SIG-M5 treated with dmso at 0.1 percent for 504 hours (cell line): ENCODE results near the gene MGAT5.

Source experiments
- DNase-seq: peaks from one replicate; lab custom pipeline; 2025; ENCODE audit not compliant: unreplicated experiment; lab: John Stamatoyannopoulos, UW

The MGAT5 gene

DNA sequence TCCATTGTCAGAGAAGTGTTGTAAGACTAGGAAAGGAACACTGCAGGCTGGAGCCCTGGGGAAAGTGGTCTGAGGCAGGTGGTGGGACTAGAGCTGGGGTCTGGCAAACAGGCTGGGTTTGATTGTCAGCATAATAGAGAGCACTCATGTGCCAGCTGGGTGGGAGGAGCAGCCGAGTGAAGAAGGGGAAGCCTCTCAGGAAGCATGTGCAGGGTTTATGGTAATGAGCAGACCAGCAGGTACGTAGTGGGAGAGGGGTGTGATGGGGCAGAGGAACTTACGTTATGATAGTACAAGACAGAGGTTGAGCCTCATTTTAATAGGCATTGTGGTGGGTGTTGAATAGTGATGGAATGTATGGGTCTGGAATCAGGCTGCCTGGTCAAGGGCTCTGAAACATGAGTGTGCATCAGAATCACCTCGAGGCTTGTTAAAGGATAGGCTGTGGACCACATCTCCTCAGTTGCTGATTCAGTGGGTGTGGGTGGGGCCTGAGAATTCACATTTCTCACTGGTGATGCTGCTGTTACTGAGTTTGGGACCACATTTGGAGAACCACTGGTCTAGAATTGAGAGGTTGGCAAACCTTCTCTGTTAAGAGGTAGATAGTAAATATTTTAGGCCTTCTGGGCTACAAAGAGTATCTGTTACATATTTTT lies 1.7 kb upstream of the MGAT5 start:
- DNase-seq, result no peak

DNA sequence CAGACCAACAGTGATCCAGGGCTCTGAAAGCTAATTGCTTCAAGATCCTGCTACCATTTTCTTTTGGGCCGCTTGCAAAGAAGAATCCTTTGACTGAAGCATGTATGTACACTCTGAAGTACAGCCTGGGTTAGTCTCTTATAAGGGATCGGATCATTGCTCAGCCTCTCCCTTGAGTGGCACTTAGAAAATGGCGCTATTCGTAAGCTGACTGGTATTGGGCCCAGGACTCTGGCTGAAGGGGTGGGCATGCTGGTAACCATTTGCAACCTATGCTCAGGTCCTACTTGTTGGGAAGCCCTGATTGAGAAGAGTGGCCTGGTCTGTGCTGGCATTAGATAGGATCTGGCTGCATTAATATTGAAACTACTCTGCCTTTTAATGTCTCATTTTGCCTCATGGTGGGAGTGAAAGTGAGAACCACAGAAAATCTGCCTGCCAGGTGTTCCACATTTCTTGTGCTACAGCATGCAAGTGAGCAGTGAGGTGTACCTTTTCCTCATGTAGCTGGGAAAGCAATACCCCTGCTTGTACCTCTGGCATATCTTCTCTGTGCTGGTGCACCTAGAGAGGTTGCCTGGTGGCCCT lies 661 bp upstream of the MGAT5 start:
- DNase-seq, result no peak

DNA sequence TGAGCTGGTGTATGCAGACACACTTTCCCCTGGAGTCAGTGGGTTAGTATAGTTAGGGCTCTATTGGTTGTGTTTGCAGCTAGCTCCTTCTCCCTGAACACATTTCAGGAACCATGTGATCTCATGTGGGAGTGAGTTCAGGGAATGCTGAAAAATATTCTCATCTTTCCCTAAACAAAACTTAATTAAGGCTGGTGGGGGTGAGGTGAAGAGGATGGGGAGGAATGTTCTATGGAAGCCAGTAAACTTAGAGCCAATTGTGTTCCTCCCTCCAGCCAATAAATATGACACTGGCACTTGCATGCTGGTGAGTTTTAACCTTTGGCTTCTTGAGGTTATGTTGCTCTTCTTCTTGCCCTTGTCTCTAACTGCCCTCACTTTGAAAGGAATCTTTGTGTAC lies 952 bp downstream of the MGAT5 start:
- DNase-seq, result no peak

DNA sequence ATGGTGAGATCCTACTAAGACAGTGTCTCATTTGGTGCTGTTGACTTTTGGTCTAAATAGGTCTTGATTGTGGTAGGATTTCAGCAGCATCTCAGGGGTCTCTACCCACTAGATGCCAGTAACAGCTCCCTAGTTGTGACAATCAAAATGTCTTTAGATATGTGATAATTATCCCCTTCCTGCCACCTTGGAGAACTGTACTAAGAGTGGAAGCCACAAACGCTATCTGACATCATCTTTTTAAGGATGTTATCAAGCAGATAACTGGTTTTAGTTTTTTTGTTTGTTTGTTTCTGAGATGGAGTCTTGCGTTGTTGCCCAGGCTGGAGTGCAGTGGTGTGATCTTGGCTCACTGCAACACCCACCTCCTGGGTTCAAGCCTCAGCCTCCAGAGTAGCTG lies 3.1 kb downstream of the MGAT5 start:
- DNase-seq, result no peak

DNA sequence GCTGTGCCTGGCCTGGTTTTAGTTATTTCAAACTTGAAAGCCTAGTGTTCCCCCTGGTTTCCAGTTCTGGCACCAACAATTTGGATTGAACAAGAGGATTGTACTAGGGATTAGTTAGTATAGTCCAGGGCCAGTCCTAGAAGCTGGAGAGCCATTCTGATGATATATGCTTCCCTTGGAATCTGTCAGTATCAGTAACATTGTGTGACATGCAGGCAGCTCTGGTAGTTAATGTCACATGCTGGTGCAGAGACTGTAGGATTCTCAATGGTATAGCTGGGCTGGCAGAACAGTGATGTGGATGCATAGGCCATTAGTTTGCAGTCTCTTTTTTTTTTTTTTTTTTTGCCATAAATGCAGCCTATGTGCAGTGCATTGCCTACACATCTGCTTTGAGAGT lies 3.6 kb downstream of the MGAT5 start:
- DNase-seq, result no peak

DNA sequence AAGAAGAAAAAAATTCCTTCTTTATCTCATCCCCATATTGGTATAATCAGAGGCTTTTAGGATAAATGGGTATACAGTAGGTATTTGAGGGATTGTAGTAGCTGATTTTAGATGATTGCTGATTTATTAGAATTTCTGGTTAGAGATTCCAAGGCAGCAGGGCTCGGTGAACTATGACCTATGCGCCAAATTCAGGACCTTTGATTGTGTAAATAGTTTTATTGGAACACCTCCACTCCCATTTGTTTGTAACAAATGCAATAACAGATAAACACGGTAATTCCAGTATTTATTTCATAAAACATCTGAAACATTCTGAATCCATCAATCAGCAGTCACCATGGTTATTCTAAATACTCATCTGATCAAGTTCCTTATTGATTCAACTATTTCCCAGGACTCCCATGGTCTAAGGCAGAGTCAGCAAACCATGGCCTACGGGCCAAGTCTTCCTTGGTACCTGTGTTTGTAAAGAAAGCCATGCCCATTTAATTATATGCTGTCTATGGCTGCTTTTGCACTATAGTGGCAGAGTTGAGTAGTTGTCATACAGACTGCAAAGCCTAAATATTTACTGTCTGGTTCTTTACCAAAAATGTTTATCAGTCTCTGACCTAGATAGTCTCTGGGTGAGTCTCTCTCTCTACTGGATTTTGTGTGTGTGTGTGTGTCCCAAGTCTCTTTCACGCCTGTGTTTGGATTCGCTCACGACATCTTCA lies 4.3 kb downstream of the MGAT5 start:
- DNase-seq, result no peak

DNA sequence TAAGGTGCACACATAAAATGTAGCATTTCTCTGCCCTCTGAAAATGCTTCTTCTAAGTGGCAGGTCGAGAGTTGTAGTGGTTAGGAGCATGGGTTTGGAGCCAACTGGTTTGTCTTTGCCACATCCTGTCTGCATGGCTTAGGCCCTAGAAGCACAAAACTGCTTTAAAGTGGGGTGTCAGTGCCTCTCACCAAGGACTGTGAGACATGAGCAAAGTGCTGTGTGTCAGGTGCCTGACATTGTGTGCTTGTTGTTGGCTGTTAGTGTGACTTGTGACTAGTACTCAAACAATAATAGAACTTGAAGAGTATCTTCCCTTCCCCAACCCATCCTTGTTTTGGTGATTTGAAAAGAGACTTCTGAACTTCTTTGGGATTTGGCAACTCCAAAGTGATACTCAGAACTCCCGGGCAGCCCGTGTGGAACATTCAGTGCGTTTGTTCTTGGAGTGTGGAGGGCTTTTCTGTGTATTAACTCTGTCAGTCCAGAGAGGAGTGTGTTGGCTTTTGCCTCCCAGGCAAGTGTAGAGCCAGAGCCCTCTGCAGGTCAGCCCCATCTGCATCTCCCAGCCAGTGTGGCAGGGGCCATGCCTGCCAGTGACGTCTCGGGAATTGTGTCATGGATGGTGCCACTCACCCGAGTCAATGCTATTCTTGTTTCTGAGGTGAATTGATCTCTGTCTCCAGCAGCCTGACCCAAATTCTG lies 5.0 kb downstream of the MGAT5 start:
- DNase-seq, result no peak

DNA sequence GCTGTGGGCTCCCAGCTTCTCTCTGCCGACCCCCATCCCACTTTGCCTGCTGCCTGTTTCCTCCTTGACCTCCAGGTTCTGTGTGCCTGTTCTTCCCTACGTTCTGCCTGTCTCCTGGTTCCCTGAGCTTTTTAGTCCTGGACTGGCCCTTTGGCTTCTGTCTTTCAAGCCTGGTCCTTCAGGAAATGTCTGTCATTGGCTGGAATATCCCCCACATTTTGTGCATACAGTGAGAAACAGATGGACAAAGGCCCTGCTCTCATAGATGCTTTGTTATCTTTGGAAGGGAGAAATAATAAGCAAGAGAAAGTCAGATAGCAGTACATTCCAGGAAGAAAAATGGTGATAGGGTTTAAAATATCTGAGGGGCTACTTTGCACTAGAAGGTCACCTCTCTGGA lies 5.7 kb downstream of the MGAT5 start:
- DNase-seq, result no peak

DNA sequence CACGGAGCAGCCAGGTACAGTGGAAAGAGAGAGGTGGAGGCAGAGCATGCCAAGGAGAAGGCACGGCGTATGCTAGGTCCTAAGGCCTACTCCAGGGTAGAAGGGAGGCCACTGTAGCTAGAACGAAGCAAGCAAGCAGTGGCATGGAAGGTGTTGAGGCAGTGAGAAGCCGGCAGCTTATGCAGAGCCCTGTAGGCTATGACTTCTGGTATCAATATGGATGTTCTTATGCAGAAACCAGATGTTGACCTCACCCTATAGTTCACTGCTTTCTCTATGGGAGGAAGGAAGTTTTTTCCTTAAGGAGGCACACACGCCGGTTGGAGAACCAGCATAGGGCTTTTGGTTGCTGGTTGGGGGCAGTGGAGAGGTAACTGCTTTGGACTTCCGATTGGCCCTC lies 6.1 kb downstream of the MGAT5 start:
- no peak for DNase-seq

DNA sequence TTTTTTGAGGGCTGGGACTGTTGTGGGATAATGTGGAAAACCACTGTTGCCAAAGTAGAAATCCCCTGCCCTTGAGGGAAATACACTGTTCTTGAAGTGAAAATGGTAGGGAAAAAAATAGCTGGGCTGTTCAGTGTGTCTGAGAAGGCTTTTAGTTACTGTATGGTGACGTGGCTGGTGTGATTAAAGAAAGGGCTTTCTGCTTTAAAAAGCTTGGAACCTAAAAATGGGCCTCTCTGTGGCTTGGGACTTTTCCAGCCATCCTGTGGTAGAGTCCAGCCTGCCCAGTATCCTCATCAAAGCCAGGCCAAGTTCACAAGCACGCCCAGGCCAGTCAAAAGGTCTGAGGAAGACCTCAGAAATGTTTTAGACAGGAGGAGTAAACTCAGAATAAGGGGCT lies 6.8 kb downstream of the MGAT5 start:
- no peak for DNase-seq

DNA sequence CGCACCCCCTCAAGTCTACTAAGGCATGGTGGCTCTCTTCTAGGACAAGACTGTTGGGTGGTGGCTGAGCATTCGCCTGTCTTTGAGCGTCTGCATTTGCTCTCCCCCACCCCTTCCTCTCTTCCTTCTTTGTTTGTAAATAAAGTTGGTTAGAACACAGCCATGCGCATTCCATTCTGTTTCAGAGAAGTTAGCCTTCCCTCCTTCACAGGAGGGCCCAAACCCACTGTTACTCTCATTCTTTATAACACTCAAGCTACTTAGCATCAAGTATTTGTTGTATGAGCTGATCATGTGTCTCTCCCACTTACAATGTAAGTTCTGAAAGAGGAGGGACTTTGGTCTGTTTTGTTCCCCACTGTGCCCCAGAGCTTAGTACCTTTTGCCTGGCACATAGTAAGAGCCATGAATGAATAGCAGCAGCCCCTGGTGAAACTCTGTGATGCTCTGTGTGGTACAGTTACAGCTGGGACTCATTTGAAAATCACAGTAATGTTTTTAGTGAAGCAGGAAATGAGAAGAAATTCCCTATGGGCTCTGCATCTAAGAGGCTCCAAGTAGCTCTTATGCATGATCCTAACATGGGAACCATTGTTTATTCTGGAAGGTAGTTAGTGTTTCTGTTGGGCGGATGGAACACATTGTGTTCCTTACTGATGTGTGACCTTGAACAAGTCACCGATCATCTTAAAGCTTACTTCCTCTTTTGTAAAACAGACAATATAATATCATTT lies 7.7 kb downstream of the MGAT5 start:
- DNase-seq, result peak; percentile 6

DNA sequence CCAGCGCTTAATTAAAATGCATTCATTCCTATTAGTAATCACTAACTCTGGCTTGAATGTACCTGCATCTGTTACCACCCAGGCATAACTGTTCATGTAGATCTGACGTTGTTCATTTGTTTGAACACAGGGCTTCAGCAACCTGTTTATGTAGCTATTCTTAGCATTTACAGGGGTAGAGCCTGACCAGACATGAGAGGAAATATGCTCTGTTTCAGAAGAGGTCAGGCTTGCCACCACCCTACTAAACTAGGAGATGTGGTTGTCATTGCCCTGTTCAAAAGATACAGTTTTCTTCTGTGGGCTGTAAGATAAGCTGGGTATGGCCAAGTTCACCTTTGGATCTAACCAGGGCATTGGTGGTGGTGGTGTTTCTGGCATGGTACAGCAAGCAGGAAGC lies 8.8 kb downstream of the MGAT5 start:
- no peak for DNase-seq

DNA sequence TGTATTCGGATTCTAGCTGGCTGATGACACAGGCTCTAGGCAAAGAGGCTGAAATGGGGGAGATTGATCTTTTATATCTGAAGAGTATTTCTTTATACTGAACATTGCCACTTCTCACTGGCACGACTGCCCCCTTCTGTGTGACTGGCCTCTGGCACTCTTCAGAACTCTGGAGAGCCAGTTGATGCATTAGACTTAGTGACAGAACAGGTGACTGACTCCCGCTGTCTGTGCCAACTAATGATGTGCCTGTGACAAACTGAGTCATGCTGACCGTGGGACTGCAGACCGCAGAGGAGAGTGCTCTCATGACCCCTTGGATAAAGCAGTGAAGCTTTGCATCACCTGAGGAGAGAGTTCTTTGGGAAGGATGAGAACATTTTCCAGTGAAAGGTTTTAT lies 14.4 kb downstream of the MGAT5 start:
- no peak for DNase-seq

DNA sequence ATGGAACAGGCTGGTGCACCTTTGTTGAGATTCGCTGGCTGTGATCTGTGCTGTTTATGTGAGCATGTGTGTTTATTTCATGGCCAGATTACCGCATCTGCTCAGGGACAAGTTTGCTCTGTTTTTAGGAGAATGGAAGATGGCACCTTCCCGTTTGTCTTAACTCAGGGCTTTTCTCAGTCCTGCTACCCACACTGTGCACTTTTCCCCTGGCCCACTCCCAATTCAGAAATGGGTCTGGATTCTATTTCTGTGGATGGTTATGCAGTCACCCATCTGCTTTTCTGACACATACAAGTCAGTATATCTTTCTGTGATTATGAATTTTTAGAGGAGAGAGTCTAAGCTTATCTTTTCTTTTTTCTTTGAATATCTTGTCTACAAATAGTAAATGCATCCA lies 15.4 kb downstream of the MGAT5 start:
- DNase-seq, result no peak

DNA sequence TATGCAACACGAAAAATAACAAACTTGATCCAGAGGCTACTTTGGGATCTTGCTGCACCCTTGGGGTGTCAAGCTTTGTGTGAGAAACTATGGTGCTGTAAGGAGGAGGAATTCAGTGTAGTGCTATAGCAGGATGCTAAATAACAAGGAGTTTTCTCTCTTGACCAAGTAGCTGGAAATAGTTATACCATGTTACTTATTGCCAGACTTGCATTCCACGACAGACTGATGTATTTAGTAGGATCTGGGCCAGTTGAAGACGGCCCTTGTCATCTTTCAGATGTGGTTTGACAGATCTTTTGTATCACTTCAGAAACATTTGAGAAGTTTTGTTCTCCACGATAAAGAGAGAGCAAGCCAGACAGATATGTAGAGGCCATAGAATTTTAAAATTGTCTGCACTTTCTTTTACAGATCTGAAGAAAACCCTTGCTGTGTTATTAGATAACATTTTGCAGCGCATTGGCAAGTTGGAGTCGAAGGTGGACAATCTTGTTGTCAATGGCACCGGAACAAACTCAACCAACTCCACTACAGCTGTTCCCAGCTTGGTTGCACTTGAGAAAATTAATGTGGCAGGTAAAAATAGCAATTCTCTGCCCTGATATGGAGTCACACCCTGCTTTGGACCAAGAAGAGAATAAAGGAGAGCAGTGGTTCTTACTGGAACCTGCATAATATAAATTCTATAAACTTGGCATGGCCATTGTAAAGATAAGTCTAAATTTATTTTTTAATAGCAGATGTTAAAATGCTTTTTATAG lies 16.3 kb downstream of the MGAT5 start:
- no peak for DNase-seq

DNA sequence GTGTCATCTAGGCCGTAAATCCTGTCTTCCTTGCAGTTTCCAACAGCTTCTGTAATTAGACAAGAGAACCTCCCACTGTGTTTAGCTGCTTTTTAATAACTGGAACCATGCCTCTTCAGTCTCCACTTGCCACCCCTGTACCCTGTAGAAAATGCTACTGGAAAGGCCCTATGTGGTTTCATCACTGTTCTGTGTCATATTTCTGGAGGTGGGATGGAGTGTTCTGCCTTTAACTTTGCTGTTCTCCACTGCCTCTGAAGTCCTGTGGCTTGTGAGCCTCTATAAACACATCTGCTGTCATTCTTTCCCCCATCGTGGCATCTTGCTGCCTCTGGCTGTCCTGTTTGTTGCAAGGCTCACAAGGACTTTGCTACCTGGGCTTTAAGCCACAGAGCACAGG lies 17.9 kb downstream of the MGAT5 start:
- no peak for DNase-seq

DNA sequence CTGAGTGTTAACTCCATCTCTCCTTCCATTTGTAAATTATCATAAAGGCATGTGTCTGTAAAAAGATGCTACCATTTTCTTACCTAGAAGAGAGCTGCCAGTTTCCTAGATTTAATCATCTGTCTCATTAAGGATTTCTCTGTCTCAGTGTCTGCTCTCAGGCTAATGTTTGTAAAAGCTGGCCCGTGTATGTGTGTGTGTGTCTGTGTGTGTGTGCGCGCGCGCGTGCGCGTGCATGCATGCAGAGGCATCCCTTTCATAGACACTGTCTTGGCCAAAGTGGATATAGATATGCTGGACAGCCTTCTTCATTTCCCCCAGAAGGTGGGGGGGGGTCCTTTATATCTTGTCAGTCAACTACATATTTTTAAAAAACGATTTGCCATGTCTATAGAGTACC lies 18.9 kb downstream of the MGAT5 start:
- DNase-seq, result no peak

DNA sequence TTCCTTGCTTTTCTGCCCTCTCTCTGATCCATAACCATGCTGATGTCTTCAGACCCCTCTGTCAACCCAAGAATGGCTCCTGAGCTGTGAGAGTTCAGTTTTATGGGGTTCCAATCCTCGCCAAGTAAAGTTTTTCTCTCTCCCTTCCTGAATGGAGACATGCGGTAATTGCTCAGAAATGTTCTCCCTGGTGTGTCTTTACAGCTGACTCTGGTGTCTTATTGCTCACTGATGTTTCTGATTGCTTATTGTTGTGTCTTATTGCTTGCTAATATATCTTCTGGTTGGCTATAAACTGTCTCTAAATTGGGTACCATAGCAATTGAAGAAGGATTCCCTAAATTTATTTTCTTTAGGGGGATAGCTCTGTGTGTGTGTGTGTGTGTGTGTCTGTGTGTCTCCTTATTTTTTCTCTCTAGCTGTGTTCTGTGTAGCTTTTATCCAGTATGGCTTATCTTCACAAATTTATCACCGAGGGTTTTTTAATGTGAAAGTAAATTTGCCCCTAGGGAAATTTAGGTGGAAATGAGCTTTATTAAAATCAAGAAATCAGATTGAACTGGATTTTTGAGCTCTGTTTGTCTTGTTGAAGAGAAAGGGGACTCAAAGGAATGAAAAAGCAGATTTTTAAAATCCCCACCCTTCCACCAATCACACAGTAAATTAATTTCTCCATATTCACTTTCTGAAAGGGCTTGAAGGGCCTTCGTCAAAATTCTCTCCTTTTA lies 19.5 kb downstream of the MGAT5 start:
- DNase-seq, result no peak

DNA sequence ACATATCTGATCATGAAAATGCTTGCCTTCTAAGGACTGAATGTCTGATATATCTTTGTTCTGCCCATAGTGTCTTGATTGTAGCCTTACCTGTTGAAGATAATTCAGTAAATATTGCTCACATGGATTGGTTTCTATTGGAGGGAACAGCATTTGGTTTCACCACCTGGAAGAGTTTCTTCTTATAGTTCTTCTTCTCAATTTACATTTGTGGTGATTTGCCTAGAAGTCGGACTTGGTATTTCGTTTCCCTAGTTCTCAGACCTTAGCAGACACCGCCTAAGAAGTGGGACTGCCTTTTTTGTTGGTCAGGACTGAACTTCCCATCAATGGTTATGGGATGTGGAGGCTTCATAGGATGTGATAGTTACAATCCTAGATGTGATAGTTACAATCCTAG lies 20.2 kb downstream of the MGAT5 start:
- DNase-seq, result no peak
